BJ (cell line): Measurements from ENCODE around the gene OSTF1. TPM values are rescaled to one million over a fixed set of nuclear protein-coding genes. Genes with fewer than 3 reads are reported as not detected.

ENCODE experiments used
- CTCF ChIA-PET: fragments of 350-600 bp; formaldehyde crosslinking; extraction: SDS; loops from one replicate; lab custom pipeline; 2021; ENCODE audit warnings: antibody characterized with exemption, inconsistent platforms; lab: Yijun Ruan, JAX
- POLR2A ChIA-PET: fragments of 300-600 bp; sonication (Branson Sonifier 250); formaldehyde crosslinking; extraction: SDS; loops from one replicate; lab custom pipeline; 2021; ENCODE audit warnings: antibody characterized with exemption; lab: Charles Lee
- DNase-seq: peaks from one replicate; pipeline ENCODE4 v3.0.0-alpha.2; 2011; ENCODE audit warnings: low read depth
- H3K27me3 ChIP-seq: 2 replicates; pipeline ENCODE4 v1.6.0; 2011; ENCODE audit warnings: low read length; ENCODE audit not compliant: control insufficient read depth, insufficient read depth
- H3K36me3 ChIP-seq: 2 replicates; pipeline ENCODE4 v1.5.1; 2011; ENCODE audit warnings: low read length; ENCODE audit not compliant: control insufficient read depth, insufficient read depth
- H3K4me3 ChIP-seq: 2 replicates; pipeline ENCODE4 v1.5.1; 2011; ENCODE audit warnings: low read depth, mild to moderate bottlenecking, control low read depth, low read length
- CTCF ChIP-seq: IDR thresholded peaks from 2 replicates; pipeline ENCODE4 v1.5.1; 2011; ENCODE audit warnings: low read depth, mild to moderate bottlenecking, control low read depth, inconsistent platforms, low read length, moderate library complexity; ENCODE audit not compliant: insufficient read depth
- polyA plus RNA-seq: library from polyadenylated mRNA; depleted of rRNA; stranded (reverse); fragments of >200 nt; gene quantifications from 2 replicates; pipeline ENCODE4 v1.2.3, GENCODE V29; 2011

Gene OSTF1
- polyA plus RNA-seq, 1 experiment, result 15.5 TPM

GRCh38 chr9:75046725-75047345 is 41.5 kb upstream of the OSTF1 start:
- no peaks in the 10 kb centered on the region for H3K36me3 ChIP-seq
- CTCF ChIA-PET, result interaction anchor here (1.1 kb wide), 1 partner anchor 41 kb away, joined by 3 read pairs; no protein-coding TSS in a partner anchor
- POLR2A ChIA-PET, result interaction anchor here (0.7 kb wide), 1 partner anchor 19 kb away, joined by 3 read pairs; the partner anchor contains the start of gene CARNMT1
- no peak for TF ChIP-seq CTCF
- H3K4me3 ChIP-seq, result no peak overlapping the region
- no peak for DNase-seq
- H3K27me3 ChIP-seq, result no peaks in the 10 kb centered on the region

- CTCF ChIA-PET, result interaction anchor here (1.1 kb wide), 1 partner anchor 40 kb away, joined by 3 read pairs; no protein-coding TSS in a partner anchor
- Histone ChIP-seq H3K27me3 (no peaks in the 10 kb centered on the region), H3K4me3 (no peak overlapping the region), H3K36me3 (no peaks in the 10 kb centered on the region)
- no peak for DNase-seq
- POLR2A ChIA-PET, result no interaction called here
- no peak for TF ChIP-seq CTCF
Measured at GRCh38 chr9:75047506-75047905, 40.8 kb upstream of the OSTF1 start.

DNA sequence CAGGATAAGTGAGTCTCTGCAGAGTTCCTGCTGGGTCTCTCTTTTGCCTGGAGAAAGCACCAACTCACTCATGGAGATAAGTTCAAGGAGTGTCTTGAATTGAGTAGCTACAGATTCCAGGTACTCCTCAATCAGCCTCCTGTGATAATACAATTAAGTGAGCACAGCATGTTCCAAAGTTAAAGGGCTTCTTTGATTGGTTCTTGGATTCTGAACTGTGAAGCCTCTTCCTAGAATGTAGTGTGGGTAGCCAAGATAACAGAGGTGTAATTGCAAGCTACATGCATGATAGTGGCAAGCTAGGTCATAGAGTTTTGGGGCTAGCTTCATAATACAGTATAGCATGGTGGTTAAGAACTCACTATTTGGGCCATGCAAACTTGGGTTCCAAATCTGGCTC is 37.0 kb upstream of the OSTF1 start:
- no peak for DNase-seq
- no peak overlapping the region for H3K4me3 ChIP-seq
- no peaks in the 10 kb centered on the region for H3K36me3 ChIP-seq
- ChIA-PET POLR2A (no interaction called here), CTCF (interaction anchor here (1.1 kb wide), 1 partner anchor 14 kb away, joined by 3 read pairs; no protein-coding TSS in a partner anchor)
- no peak for TF ChIP-seq CTCF
- no peaks in the 10 kb centered on the region for H3K27me3 ChIP-seq

GRCh38 chr9:75053869-75054268 is 34.4 kb upstream of the OSTF1 start:
- Histone ChIP-seq H3K27me3 (no peaks in the 10 kb centered on the region), H3K4me3 (no peak overlapping the region), H3K36me3 (no peaks in the 10 kb centered on the region)
- DNase-seq, result no peak
- POLR2A ChIA-PET, result no interaction called here
- no peak for TF ChIP-seq CTCF
- CTCF ChIA-PET, result interaction anchor here (1.2 kb wide), 1 partner anchor 10 kb away, joined by 4 read pairs; no protein-coding TSS in a partner anchor

DNA sequence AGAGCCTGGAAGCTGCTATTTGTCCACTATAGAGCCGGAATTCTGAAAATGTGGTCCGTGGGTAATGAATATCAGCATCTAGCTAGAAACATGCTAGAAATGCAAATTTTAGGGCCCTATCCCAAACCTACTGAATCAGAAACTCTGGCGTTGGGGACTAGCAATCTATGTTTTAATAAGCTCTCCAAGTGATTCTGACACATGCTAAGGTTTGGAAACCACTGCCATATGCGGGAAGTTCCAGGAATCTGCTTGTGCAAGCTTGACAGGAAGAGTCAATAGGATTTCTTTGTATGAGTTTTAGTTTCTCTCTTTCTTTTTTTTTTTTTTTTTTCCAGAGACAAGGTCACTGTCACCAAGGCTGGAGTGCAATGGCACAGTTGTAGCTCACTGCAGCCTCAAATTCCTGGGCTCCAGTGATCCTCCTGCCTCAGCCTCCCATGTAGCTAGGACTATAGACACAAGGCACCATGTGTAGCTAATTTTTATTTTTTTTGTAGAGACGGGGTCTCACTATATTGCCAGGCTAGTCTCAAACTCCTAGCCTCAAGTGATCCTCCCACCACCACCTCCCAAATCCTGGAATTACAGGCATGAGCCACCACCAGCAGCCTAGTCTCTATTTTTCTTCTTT is 33.8 kb upstream of the OSTF1 start:
- TF ChIP-seq CTCF, result no peak
- Histone ChIP-seq H3K27me3 (no peaks in the 10 kb centered on the region), H3K36me3 (no peaks in the 10 kb centered on the region), H3K4me3 (no peak overlapping the region)
- POLR2A ChIA-PET, result no interaction called here
- CTCF ChIA-PET, result interaction anchor here (1.2 kb wide), 1 partner anchor 9 kb away, joined by 4 read pairs; no protein-coding TSS in a partner anchor
- peak; percentile 44 for DNase-seq
